ENCODE data around the gene ZSWIM6.
"Not testable (repeated sequence)": the region's sequence is repeated elsewhere in the genome, so short reads cannot be mapped to it uniquely, and the experiment has no call there.

ZSWIM6 gene

GRCh38 chr5:61370506-61370905, 38.4 kb downstream of the ZSWIM6 start:
- no peak for DNase-seq

DNA sequence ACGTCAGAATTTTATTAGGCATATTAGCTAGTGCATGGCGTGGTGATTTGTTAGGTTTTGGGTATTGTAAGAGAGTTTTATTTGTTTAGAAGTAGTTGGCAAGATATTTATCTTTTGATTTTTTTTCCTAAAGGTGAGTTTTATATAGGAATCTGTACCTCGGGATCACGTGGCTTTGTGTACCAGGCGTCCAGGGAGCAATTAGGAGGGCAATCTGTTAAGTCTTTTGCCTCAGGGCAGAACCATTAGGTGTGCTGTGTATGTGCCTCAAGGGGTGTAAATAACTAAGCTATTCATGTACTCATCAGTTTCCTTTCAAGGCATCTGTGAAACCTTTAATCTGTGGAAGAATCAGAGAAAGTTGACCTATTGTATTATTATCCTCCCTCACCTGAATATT, 39.4 kb downstream of the ZSWIM6 start:
- no peak for DNase-seq

DNA sequence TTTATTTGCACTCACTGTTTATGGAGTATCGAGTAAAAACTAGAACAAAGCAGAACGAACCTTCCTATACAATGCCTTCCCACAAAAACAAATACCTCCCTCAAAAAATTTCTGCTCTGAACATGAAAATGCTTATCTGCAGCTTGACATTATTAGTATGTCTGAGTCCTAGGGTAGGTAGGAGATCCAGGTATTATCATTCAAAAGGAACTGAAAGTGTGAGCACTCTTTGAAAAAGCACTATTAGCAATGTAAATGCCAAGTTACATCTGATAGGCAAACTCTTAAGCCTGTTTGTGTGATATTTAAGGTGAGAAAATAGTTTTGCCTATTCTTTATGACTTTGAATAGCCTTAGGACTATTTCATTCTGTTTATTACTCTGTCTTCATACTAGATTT, 47.6 kb downstream of the ZSWIM6 start:
- no peak for DNase-seq

GRCh38 chr5:61381968-61382367, 49.9 kb downstream of the ZSWIM6 start:
- no peak for DNase-seq

- DNase-seq: no peak
These were observed 53.6 kb downstream of the ZSWIM6 start for GRCh38 chr5:61385627-61386026.

DNA sequence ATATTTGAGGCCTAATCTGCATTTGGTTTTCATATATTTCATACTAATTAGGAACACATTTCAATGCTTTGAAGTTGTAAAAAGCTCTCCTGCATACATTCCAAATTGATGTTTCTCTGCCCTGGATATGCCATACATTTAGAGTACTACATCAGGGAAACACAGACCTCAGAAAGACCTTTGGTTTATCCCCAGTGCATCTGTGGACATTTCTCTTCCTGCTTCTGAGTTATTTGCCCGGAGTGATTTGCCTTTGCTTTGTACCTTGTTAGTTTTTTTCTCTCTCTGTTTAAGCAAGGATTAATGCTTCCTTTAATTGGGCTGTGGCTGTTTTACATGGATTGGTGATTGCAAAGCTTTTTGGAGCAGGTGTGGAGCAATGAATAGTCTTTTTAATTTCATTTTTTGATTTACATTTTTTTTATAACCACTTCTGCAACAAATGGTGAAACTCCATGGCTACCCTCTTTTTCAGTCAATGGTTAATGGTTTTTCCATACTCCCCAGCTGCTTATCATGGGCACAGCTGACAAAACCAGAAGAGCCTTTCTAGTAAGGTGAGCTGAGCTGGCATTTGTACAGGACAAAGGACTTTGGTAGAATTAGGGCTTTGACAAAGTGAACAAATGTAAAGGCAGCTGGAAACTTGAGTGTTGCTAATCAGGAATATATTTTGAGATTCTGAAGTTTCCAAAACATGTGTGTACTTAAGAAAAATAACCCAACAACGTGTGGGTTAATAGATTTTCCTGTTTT, 54.2 kb downstream of the ZSWIM6 start:
- DNase-seq: no peak

DNA sequence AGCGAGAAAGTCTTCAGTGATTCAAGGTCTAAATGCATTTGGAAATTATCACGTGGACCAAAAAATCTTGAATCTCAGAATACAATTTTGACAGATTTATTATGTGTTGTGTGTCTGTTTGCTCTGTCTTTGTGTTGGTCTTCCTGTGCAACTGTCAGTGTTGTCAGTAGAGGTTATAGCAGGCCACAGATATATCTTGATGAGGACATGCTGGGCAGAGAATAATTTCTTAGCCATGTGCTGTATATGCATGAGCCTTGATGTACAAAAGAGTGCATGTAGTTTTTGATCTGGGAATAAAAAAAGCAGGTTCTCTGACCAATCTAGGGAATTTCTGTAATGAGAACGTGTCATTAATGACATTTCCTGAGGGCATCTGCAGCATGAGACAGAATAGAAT, 57.6 kb downstream of the ZSWIM6 start:
- DNase-seq: no peak

- DNase-seq: no peak
These were observed 62.1 kb downstream of the ZSWIM6 start for GRCh38 chr5:61394078-61394704.

DNA sequence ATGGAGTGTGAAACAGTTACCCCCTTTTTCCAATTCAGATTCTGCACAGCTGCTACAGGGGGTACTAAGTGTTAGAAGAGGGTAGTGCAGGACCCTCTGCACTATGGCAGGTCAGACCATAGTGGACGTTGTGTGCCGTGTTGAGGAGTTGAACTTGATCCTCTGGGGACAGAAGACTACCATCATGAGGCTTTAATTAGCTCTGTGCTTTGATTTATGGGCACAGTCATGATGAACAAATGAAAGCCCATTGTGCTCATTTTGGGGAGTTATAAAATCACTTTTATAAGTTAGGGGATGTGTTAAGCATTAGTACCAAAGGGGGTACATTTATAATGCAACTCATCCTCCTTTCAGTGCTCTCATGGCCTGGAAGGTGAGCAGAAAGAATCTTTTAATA, 62.7 kb downstream of the ZSWIM6 start:
- no peak for DNase-seq

- no peak for DNase-seq
These were observed 65.2 kb downstream of the ZSWIM6 start for GRCh38 chr5:61397238-61397637.

- DNase-seq: no peak
These were observed 65.9 kb downstream of the ZSWIM6 start for GRCh38 chr5:61397937-61398336.

GRCh38 chr5:61398440-61398839, 66.4 kb downstream of the ZSWIM6 start:
- no peak for DNase-seq

DNA sequence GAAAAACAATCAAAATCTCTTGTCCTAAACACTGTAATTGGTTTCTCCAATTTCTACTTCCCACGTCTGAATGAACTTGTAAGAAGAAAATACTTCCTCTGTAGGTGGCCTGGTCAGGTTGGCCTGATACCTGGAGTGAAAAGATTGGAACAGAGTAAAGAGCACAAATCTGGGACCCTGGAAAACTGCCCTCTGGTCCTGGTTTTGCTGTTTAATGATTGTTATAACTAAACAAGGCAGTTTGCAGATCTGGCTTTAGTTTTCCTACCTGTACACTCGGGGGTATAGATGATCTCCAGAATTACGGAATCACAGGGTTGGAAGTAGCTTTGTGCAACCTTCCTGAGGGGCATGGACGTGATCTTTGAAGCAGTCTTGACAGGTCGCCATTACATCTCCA, 67.6 kb downstream of the ZSWIM6 start:
- DNase-seq: no peak

GRCh38 chr5:61401726-61402125, 69.7 kb downstream of the ZSWIM6 start:
- no peak for DNase-seq

DNA sequence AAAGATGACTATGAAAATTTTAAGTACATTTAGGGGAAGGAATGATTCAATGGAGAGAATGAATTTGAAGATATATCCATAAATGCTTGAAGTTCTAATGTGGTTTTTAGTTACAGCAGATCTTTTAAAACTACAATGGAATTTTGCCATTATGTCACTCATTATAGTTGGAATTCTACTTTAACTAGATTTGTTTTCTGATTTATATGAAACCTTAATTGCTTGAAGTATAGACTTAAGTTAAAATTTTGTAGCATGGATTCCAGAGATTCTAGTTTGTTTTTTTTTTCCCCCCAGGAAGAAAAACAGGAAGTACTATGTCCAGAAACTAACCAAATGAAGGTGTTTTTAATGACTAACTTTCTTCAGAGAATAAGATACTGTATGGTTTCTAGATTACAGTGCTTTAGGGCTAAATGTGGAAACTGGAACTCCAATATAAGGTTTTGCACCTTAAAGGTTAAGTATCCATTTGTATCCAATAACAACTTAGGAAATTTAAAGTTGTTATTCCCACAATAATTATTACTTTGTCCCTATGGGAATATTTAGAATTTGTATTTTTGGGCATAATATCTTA, 70.3 kb downstream of the ZSWIM6 start:
- no peak for DNase-seq

DNA sequence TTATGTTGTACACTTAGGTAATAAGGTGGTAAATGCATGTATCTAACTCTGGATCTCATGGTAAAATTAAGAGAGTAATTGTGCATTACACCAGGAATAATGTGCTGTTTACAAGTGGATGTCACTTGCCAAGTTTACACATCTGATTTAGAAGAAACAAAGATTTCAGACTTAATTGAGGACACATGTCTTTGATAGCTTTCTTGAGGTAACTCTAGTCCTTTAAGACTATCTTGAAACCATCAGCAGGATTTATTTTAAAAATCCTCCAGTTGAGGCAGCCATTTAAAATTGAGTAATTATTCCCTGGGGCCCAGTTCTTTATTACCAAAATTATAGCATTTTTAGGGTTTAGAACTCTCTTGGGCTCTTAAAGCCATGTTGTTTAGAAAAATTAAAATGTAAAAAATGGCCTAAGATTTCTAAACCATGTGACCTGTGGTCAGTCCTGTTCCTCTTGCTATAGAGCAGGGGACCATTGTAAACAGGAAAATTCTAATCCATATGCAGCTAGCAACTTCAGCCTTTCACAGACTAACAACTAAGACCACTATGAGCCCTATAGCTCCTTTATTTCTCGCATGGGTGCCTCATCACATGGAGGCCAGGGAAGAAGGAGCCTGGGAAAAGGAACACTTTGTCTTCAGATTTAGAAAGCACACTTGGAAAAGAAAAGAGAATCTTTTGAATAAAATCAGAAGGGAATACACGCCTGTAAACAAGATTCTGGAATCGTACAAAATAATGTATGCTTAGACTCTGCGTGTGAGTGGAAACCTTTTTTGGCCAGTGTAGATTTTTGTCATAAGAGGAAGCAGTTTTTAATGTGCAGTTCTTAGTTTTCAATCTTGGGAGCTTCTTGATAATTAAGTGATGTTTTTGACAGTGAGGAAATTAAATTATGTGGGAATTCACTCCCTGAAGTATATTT, 71.2 kb downstream of the ZSWIM6 start:
- DNase-seq: no peak

DNA sequence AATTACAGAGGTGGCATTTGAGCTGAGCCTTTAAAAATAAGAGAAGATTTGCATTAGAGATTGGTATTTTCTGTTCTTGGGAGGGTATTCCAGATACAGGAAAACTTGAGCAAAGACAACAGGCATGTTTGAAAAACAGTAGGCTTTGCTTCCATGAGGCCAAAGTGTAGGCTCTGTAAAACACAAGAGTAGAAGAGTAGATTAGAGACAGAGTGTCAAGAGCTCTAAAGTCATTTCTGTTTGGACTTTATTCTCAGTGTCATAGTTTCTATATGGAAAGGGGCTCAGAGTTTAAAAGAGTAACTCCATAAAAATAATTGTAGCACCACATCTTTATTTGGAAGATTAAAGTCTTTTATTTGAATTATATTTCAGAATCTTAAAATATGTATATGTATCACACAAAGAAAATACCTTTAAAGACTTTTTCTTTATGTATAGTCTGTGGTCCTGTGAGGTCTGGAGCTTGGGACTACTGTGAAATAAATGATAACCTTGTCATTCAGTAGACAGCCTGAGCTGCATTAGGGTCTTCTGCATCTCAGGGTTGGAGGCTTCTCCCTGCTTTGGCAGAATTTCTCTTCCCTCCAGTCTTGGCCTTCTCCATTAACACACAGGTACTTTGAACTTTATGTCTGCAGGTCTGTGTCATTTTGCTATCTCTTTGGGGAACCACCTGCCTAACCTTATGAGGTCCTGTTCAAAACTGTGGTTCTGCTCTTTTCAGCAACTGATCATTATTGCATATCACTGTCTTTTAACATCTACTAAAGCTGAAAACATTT, 73.6 kb downstream of the ZSWIM6 start:
- no peak for DNase-seq

GRCh38 chr5:61406497-61406896, 74.4 kb downstream of the ZSWIM6 start:
- not testable (repeated sequence) for DNase-seq

GRCh38 chr5:61407706-61408270, 75.7 kb downstream of the ZSWIM6 start:
- no peak for DNase-seq

DNA sequence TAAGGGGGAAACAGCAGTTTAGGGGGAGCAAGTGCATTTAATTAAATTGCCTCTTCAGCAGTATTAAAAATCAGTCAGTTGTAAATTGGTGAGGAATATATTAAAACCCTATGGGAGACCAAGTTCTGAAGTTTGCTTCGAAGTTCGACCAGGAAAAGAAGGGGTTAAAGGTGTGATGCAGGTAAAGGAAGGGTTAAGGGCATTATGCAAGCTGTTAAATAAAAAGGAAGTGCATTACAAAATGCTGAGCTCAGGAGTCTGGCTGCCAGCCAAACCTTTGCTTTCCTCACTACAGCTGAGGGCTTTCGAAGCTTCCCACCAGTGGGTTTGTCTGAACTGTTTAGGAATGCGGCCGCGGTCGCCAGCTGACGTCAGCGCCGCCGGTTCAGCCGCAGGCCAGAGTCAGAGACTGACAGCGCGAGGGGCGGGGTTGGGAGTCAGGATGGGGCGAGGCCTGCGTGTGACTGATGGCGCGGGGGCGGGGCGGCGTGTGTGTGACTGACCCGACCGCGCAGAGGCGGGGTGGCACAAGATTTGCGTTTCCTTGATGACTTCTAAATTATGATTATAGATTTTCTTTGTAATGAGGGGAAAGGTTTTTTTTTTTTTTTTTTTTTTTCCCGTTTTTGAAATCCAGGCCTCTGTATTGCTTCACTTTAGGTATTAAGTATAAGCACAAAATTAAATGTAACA, 76.6 kb downstream of the ZSWIM6 start:
- DNase-seq: peak; percentile 86

DNA sequence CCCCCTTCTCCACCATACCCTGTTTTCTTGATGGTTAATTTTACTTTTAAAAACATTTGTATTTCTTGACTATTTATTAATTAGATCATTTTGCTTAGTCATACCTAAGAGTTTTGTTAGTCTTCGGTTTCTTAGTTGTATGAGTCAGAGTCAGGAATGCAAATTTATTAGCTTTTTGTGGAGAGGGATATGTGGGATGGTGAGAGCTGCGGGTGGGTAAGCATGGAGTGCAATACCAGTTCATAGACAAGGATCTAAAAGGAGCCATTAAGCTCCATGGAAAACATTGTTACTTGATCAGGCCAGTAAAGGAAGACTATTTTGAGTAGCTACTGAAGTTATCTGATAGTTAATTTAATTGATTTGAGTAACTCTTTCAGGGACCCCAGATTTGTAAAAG, 77.5 kb downstream of the ZSWIM6 start:
- no peak for DNase-seq

DNA sequence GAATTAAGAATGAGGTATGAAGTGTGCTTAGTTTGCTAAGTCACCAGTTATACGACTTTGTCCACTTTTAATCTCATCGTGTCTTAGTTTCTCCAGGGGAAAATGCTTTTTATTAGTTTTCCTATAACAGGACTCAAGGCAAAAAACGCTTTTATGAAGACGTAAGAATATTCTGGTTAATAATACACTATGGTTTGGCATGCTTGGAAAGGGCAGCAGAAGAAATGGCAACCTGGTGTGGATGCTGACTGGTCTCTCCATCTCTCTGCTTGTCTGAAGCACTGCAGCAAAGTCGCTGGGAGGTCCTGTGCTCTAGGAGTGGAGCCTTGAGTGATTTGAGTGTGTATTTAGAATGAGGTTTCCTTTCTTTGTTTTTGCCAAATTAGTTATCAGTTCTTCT, 78.8 kb downstream of the ZSWIM6 start:
- DNase-seq: no peak

Measured in NCI-H446 treated with DMSO at 0.1 percent for 48 hours (cell line).